HG03354 (cell line): Measurements from ENCODE around the gene BICD1.
"Not testable (repeated sequence)": the region's sequence is repeated elsewhere in the genome, so short reads cannot be mapped to it uniquely, and the experiment has no call there.

ENCODE experiments used
- ATAC-seq: cut with Tn5 transposase; IDR thresholded peaks from one replicate; pipeline ENCODE4 v1.9.1; 2021; ENCODE audit warnings: mild to moderate bottlenecking; ENCODE audit not compliant: unreplicated experiment, poor library complexity, severe bottlenecking

BICD1 gene

DNA sequence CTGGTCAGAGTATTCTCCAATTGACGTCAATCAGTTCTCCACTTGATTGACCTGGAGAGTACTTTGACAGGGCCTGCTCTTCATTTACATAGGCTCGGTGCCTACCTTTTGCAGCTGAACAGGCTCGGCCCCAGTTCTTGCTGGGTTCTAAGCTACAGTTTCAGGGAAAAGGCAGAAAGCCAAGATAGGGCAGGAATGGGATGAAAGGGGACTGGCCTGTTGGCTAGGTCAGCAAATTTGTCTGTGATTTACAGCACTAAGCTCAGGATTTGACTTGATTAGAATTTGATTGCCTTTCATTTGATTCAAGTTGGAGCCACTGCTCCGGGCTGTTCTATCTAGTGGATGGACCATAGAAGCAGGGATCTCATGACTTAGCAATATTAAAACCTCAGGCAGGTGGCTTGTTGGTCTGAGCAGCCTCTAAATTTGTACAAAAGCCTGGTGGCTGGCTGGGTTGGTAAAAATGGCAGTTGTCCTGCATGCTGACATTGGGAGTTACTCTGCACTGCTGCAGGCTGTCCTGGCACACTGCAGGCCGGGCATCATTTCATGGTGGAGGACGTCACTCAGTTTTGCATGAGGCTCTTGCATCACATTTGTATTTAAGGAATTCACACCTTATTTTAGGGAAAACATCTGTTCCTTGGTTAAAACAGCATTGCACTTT is 71.8 kb downstream of the BICD1 start:
- no peak for ATAC-seq

DNA sequence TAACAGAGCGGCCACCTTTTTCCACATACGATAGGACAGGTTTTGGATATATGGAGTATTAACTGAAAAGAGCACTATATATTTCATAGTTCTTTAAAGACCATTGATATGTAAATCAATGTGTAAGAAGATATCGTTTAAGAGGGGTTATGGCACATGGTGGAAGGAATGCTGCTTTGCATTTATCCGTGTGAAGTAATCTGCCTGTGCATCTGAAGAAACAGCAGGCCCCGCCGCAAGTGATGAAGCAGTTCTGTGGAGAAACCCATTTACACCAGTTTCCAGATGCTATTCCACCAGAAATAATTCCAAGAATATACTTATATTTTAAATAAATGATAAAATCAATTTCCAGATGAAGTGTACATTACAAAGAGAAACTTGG is 72.4 kb downstream of the BICD1 start:
- ATAC-seq: no peak

DNA sequence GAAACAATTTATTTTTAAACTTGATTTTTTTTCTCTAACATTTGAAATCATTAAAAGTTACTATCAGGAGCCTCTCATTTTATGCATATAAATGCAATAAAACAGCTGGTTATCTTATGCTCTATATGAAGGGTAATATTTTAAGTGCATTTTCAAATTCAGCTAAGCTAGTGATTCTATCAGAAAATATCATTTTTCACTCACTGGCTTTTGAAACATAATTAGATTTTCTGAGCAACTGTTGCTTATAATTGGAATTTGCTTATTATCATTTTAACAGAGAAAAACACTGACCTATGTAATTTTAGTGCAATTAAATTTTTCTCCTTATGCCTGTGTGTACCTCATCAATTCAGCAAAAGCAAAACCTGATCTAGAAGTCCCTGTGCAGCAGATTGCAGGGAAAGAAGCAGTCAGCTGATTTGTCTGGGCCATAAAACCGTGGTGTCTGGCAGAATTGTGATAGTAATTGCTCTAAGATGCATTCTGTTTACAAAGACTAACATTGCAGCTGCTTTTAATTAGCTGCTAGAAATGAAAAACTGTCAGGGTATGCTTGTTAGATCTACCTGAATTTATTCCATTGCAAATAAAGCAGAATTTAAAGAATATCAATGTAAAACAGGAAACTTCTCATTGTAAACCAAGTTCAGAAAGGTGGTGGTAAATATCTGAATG is 75.0 kb downstream of the BICD1 start:
- ATAC-seq: no peak

DNA sequence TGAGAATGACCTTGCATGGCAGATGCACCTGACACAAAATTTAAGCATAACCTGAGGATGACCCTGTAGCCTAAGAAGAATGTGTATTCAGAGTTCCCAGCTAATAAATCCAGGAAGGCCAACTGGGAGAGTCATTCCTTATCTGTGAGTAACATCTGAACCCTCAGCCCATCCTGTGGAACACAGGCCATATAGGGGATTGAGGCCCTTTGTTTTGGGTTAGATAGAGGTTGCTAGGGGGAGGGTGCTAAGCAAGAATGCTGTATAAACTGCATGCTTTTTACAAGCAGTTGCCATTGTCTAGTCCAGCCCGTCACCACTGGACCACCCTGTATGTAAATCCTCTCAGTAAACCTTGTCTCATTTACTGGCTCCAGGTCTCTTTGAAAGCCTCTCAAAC is 77.0 kb downstream of the BICD1 start:
- ATAC-seq: no peak

DNA sequence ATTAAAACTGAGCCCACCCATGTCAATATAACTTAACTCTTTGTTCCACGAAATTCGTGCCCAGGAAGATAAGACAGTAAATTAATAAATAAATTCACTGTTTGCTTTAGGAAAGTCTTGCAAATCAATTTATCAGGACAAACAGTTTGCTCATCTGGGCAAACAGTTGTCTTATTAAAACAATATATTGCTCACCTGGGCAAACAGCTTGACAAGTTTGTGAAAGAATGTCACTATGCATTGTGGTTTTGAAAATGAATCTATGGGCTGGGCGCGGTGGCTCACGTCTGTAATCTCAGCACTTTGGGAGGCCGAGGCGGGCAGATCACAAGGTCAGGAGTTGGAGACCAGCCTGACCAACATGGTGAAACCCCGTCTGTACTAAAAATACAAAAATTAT is 80.5 kb downstream of the BICD1 start:
- not testable (repeated sequence) for ATAC-seq

DNA sequence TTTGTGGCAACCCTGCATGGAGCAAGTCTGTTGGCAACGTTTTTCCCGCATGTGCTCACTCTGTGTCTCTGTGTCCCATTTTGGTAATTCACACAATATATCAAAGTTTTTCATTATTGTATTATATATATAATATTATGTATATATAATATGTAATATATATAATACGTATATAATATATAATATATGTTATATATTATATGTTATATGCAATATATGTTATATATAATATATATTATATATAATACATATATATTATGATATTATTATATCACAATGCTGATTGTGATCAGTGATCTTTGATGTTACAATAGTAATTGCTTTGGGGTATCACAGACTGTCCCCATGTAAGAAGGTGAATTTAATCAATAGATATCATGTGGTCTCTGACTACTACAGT is 84.8 kb downstream of the BICD1 start:
- ATAC-seq: no peak

DNA sequence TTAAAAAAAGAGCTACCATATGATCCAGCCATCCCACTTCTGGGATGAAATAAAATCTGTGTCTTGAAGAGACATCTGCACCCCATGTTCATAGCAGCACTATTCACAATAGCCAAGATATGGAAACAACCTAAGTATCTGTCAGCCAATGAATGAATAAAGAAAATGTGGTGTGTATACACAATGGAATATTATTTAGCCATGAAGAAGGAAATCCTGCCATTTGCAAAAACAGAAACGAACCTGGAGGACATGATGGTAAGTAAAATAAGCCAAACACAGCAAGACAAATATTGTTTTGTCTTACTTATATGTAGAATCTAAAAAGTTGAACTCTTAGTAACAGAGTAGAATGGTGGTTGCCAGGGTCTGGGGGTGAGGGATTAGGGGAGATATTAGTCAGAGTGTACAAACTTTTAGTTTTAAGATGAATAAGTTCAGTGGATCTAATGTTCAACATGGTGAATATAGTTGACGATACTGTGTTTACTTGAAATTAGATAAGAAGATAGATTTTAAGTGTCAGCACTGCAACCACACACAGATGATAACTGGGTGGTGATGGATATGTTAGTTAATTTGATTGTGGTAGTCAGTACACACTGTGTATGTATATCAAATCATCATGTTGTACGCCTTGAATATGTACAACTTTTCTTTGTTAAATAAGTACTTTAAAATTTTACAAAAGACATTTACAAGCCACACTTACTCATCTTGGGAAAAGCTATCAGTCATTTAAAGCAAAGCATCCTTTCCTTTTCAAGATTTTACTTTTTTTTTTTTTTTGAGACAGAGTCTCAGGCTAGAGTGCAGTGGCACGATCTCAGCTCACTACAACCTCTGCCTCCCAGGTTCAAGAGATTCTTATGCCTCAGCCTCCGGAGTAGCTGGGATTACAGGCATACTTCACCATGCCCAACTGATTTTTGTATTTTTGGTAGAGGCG is 89.9 kb downstream of the BICD1 start:
- ATAC-seq: no peak

DNA sequence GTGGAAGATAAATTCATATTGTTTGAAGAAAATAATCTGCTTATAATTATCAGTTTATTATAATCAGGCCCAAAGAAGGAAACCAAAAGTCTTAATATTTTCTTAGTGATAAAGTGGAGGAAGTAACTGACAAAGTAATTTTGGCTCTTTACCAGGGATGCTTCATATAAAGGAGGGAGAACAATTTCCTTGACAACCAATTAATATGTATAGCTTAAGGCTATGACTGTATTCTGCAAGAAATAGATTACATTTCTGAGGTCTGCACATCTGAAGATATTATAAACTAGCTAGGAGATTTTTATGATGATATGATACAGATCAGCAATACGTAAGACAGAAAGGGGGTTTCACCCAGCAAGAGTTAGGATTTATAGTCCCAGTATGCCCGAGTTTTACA is 90.8 kb downstream of the BICD1 start:
- no peak for ATAC-seq

DNA sequence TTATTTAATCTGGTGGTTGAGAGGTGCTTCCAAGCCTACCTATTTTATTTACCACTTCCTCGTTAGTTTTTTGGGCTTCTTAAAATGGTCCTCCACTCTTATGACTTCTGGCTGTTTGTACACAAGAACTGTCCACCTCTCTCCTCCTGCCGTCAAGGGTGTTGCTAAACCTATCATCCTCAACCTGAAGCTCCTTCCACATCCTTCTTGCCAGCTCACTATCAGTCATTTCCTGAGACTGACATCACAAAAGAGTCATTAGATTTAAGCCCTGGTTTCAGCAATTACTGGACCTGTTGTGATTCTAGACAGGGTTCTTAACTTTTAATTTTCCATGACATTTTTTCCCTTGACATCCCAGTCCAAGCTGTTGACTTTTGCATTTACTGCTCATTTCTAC is 91.9 kb downstream of the BICD1 start:
- ATAC-seq: no peak

DNA sequence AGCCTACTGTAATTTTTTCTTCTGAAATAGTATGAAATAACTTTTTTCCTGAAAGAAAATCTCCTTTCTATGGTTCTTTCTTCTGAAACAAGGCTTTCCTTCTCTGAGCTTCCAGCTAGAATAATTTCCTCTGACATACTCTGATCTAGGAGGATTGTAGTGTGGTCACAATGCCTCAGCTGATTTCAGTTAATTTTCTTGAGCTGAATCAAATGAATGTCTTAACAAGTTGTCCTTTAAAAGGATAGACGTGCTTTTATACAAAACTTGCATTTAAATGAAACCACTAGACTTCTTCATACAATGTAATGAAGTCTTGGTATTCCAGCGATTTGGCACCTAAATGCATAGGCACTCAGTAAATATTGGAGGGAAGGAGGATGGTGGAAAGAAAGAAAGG is 94.4 kb downstream of the BICD1 start:
- no peak for ATAC-seq

DNA sequence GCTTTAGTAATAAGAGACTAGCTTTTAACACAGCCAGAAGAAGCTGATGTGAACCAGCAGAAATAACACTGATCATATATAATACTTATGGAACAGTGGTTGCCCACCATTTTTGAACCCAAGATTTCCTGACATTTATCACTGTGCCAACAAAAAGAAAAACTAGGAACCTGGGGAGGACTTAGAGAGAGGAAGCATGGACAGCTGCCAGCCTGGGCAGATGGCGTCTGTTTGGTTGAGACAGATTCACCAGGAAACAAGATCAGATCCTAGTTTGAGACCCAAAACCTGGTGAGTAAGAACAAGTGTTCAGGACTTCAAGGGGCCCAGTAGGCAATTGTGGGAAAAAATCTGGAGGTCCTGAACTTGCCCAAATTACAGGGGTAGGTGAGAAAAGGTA is 95.3 kb downstream of the BICD1 start:
- ATAC-seq: no peak

DNA sequence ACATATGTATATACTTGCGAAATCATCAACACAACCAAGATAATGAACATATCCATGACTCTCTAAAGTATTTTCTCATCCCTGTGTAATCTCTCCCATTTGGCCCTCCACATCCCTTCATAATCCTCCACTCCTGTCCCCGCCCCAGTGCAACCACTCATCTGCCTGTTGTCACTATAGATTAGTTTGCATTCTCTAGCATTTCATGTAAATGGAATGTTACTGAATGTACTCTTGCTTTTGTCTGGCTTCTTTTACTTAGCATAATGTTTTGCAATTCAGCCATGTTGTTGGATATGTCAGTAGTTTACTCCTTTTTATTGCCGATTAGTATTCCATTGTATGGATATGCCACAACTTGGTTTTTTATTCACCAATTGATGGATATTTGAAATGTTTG is 99.1 kb downstream of the BICD1 start:
- ATAC-seq: no peak

DNA sequence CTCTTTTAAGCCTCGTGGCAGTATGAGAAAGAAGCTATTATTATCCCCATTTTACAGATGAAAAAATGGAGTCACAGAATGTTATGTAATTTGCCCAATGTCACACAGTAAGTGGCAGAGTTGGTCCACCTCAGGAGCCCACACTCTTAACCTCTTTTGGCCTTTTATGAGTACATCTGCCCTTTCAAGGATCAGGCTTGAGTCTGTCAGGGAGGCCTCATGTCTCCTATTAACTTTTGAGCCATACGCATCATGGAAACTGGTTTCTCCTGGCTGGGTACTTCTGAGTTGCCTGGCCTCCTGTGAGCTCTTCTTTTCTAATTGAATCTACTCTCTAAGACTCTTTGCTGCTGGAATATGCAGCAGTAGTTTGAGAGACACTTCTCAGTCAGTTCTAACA is 101.7 kb downstream of the BICD1 start:
- ATAC-seq: no peak

DNA sequence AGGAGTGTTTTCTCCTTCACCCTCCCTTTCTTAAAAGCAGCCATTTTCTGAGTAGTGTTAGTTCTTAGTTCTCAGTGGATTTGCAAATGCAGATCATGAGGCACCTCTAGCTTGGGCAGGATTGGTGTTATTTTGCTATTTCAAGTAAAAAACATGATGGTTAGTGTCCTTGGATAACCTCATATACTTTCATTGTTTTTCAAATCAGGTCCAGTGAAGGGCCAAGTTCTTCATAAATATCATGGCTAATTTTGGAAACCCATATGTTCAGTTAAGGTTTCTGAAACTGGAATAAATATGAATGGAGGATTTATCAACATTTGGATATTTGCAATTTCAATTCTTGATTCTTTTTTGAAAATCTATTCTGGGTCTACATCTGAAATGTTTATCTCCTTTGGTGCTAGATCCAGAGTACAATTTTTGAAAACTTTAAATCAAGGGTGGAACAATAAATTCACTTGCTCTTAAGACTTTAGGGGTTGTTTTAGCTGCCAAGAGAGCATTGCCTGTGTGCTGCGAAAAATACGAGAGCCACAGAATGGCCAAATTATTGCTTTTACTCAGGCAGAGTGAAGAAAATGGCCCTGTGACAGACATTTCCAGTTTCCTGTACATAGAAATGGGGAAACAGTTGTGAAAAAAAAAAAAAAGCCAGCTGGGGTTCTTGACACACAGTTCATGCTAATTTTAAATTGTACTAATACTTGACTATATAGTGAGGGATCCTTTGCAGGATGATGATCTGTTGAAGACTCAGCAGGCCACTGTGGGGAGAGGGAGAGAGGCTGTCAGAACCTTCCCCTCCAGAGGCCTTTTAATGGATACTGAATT is 104.6 kb downstream of the BICD1 start:
- no peak for ATAC-seq

DNA sequence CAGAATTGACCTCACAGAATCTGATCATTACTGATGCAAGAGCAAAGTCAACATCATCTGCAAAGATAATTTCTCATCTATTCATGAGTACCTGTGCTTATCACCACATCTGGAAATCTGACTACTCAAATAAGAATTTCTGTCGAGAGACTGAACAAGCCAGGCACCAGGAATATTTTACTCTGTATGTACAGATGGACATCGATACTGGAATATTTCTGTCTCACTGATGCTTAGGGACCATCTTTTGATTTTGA is 105.2 kb downstream of the BICD1 start:
- no peak for ATAC-seq

DNA sequence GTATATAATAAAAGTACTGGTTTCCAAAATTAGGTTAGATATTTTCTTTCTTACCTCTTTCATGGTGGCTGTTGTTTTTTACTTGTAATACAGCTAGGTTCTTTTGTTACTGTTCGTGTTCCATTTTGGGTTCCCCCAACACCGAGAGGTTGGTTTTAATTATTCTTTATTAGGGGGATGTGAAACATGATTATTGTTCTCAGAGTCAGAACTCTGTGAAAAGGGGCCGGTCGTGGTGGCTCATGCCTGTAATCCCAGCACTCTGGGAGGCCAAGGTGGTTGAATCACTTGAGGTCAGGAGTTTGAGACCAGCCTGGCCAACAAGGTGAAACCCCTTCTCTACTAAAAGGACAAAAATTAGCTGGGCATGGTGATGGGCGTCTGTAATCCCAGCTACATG is 108.1 kb downstream of the BICD1 start:
- no peak for ATAC-seq

DNA sequence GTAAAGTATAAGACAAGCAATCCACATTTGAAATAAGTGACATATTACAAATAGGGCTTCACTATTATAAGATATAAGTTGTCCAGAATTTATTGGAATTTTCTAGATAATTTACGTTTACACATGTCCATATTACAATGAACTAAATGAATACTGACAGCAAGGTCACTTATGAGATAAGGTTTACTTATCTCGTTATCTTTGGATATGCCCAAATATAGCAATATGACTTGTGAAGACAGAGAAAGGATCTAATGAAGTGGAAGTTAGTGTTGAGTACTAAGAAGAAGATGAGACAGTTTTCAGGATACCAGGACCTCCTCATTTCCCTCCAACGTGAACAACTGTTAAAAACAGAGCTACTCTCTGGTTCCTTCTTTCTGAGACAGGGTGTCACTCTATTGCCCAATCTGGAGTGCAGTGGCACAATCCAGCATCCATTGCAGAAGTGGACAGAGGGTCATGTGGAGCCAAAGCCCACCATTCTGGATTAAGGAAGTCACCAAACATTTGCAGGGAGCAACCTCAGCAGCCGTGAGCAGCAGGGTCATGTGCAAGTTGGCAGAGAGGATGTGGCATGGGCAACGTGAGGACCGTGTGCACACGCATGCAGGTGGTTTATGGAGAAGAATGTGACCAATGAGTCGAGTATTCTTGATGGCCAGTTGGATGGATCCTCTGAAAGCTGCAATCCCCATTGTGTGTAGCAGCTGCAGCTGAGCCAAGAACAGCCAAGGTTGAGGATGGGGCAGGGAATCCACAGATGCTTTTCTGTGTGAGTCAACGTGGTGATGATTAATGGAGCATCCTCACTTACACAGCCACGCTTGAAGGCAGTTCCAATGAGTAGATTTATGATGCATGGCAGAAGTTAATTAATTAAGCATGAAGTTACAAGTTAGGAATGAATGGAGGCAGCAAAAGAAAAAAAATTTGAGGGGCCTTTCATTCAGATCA is 111.0 kb downstream of the BICD1 start:
- ATAC-seq: peak; percentile 44

DNA sequence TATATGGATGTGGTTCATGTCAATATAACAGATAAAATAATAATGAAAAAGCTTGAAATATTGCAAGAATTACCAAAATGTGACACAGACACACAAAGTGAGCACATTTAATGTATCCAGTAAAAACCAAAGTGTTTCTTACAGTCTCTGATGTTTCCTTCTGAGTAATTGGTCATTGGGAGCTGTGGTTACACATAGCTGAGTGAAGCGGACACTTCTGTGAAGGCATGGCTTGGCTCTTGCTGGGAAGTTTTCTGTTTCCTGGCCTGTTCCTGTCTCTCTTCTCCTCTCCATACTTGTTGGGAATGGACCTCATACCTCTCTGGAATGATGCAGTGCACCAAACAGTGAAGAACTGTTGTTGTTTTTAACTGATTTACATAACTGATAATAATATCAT is 117.3 kb downstream of the BICD1 start:
- no peak for ATAC-seq

DNA sequence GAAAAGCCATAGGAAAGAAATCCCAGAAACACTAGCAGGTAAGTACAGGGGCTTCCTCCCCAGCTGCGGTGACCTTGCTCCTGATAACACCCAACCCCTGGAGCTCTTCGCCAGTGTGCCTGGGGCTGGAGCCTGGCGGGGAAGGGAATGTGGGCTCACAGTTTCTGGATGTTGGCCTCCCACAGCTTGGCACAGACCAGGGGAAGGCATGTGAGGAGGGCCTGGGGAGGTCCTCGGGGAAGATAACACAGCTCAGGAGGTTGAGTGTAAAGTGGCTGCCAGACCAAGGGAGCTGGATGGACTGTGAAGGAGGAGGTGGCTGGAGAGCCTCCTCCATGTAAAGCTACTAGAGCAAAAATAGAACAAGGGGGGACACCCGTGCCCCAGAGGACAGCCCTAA is 120.1 kb downstream of the BICD1 start:
- no peak for ATAC-seq
